ENCODE results near the gene EVX2.

- TF ChIP-seq POLR2A (IDR thresholded peaks at IDR 0.05) = no peak
- no peak for TF ChIP-seq CTCF (IDR thresholded peaks at IDR 0.05)
Measured at GRCh38 chr2:176114930-176115625, 31.3 kb upstream of the EVX2 start.
